Measurements from ENCODE around the gene DNAAF5.

The DNAAF5 gene

GRCh38 chr7:759569-759968, 33.1 kb downstream of the DNAAF5 start:
- Histone ChIP-seq H3K4me1 (ENCODE audit: control insufficient read depth, insufficient read depth, low read length) (no peaks in the 10 kb centered on the region), H3K27ac (ENCODE audit: low read depth, low read length) (no peak overlapping the region), H3K27me3 (ENCODE audit: control insufficient read depth, insufficient read depth, low read length) (no peaks in the 10 kb centered on the region), H3K36me3 (ENCODE audit: control insufficient read depth, insufficient read depth, low read length) (peaks cover 94% of the 10 kb centered on the region), H3K9ac (ENCODE audit: low read length) (no peak overlapping the region), H3K4me3 (ENCODE audit: low read depth, low read length) (no peak overlapping the region), H3K9me3 (ENCODE audit: control insufficient read depth, insufficient read depth, low read depth, low read length) (no peaks in the 10 kb centered on the region)

GRCh38 chr7:760006-760405, 33.5 kb downstream of the DNAAF5 start:
- H3K4me1 ChIP-seq (ENCODE audit: control insufficient read depth, insufficient read depth, low read length), result no peaks in the 10 kb centered on the region
- H3K27ac ChIP-seq (ENCODE audit: low read depth, low read length), result no peak overlapping the region
- H3K36me3 ChIP-seq (ENCODE audit: control insufficient read depth, insufficient read depth, low read length), result peaks cover 94% of the 10 kb centered on the region
- no peaks in the 10 kb centered on the region for H3K27me3 ChIP-seq (ENCODE audit: control insufficient read depth, insufficient read depth, low read length)
- H3K9ac ChIP-seq (ENCODE audit: low read length), result no peak overlapping the region
- no peak overlapping the region for H3K4me3 ChIP-seq (ENCODE audit: low read depth, low read length)
- no peaks in the 10 kb centered on the region for H3K9me3 ChIP-seq (ENCODE audit: control insufficient read depth, insufficient read depth, low read depth, low read length)

- Histone ChIP-seq H3K36me3 (ENCODE audit: control insufficient read depth, insufficient read depth, low read length) (peaks cover 94% of the 10 kb centered on the region), H3K9ac (ENCODE audit: low read length) (no peak overlapping the region), H3K4me3 (ENCODE audit: low read depth, low read length) (no peak overlapping the region), H3K4me1 (ENCODE audit: control insufficient read depth, insufficient read depth, low read length) (no peaks in the 10 kb centered on the region), H3K9me3 (ENCODE audit: control insufficient read depth, insufficient read depth, low read depth, low read length) (no peaks in the 10 kb centered on the region), H3K27ac (ENCODE audit: low read depth, low read length) (no peak overlapping the region), H3K27me3 (ENCODE audit: control insufficient read depth, insufficient read depth, low read length) (no peaks in the 10 kb centered on the region)
Measured at GRCh38 chr7:761101-761500, 34.6 kb downstream of the DNAAF5 start.

DNA sequence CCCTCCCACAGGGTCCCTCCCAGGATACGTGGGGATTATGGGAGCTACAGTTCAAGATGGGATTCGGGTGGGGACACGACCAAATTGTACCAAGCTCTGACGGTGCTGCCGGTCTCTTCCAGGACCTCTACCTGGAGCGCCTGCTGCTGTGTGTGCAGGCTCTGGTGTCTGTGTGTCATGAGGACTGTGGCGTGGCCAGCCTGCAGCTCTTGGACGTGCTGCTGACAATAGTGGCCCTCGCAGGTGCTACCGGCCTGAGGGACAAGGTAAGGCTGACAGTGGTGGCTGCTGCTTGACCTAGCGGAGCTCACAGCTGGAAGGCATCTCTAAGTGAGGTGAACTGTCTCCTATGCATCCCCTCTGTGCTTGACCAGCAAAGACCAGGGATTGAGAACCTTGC, 35.1 kb downstream of the DNAAF5 start:
- Histone ChIP-seq H3K9ac (ENCODE audit: low read length) (no peak overlapping the region), H3K4me1 (ENCODE audit: control insufficient read depth, insufficient read depth, low read length) (no peaks in the 10 kb centered on the region), H3K36me3 (ENCODE audit: control insufficient read depth, insufficient read depth, low read length) (peaks cover 92% of the 10 kb centered on the region), H3K4me3 (ENCODE audit: low read depth, low read length) (no peak overlapping the region), H3K27ac (ENCODE audit: low read depth, low read length) (no peak overlapping the region), H3K9me3 (ENCODE audit: control insufficient read depth, insufficient read depth, low read depth, low read length) (no peaks in the 10 kb centered on the region), H3K27me3 (ENCODE audit: control insufficient read depth, insufficient read depth, low read length) (no peaks in the 10 kb centered on the region)

GRCh38 chr7:762885-763284, 36.4 kb downstream of the DNAAF5 start:
- Histone ChIP-seq H3K4me3 (ENCODE audit: low read depth, low read length) (no peak overlapping the region), H3K36me3 (ENCODE audit: control insufficient read depth, insufficient read depth, low read length) (peaks cover 89% of the 10 kb centered on the region), H3K9me3 (ENCODE audit: control insufficient read depth, insufficient read depth, low read depth, low read length) (no peaks in the 10 kb centered on the region), H3K4me1 (ENCODE audit: control insufficient read depth, insufficient read depth, low read length) (no peaks in the 10 kb centered on the region), H3K27me3 (ENCODE audit: control insufficient read depth, insufficient read depth, low read length) (no peaks in the 10 kb centered on the region), H3K27ac (ENCODE audit: low read depth, low read length) (no peak overlapping the region), H3K9ac (ENCODE audit: low read length) (no peak overlapping the region)

GRCh38 chr7:763762-764161, 37.3 kb downstream of the DNAAF5 start:
- Histone ChIP-seq H3K27ac (ENCODE audit: low read depth, low read length) (no peak overlapping the region), H3K9ac (ENCODE audit: low read length) (no peak overlapping the region), H3K27me3 (ENCODE audit: control insufficient read depth, insufficient read depth, low read length) (no peaks in the 10 kb centered on the region), H3K4me1 (ENCODE audit: control insufficient read depth, insufficient read depth, low read length) (no peaks in the 10 kb centered on the region), H3K9me3 (ENCODE audit: control insufficient read depth, insufficient read depth, low read depth, low read length) (no peaks in the 10 kb centered on the region), H3K36me3 (ENCODE audit: control insufficient read depth, insufficient read depth, low read length) (peaks cover 92% of the 10 kb centered on the region), H3K4me3 (ENCODE audit: low read depth, low read length) (no peak overlapping the region)

GRCh38 chr7:765383-765782, 38.9 kb downstream of the DNAAF5 start:
- Histone ChIP-seq H3K27me3 (ENCODE audit: control insufficient read depth, insufficient read depth, low read length) (no peaks in the 10 kb centered on the region), H3K9me3 (ENCODE audit: control insufficient read depth, insufficient read depth, low read depth, low read length) (no peaks in the 10 kb centered on the region), H3K4me3 (ENCODE audit: low read depth, low read length) (no peak overlapping the region), H3K9ac (ENCODE audit: low read length) (no peak overlapping the region), H3K4me1 (ENCODE audit: control insufficient read depth, insufficient read depth, low read length) (no peaks in the 10 kb centered on the region), H3K36me3 (ENCODE audit: control insufficient read depth, insufficient read depth, low read length) (peaks cover 81% of the 10 kb centered on the region), H3K27ac (ENCODE audit: low read depth, low read length) (no peak overlapping the region)

GRCh38 chr7:767580-767940, 41.1 kb downstream of the DNAAF5 start:
- H3K9me3 ChIP-seq (ENCODE audit: control insufficient read depth, insufficient read depth, low read depth, low read length), result no peaks in the 10 kb centered on the region
- no peaks in the 10 kb centered on the region for H3K27me3 ChIP-seq (ENCODE audit: control insufficient read depth, insufficient read depth, low read length)
- H3K36me3 ChIP-seq (ENCODE audit: control insufficient read depth, insufficient read depth, low read length), result peaks cover 76% of the 10 kb centered on the region
- H3K4me1 ChIP-seq (ENCODE audit: control insufficient read depth, insufficient read depth, low read length), result no peaks in the 10 kb centered on the region
- H3K27ac ChIP-seq (ENCODE audit: low read depth, low read length), result no peak overlapping the region
- H3K9ac ChIP-seq (ENCODE audit: low read length), result no peak overlapping the region
- H3K4me3 ChIP-seq (ENCODE audit: low read depth, low read length), result no peak overlapping the region

DNA sequence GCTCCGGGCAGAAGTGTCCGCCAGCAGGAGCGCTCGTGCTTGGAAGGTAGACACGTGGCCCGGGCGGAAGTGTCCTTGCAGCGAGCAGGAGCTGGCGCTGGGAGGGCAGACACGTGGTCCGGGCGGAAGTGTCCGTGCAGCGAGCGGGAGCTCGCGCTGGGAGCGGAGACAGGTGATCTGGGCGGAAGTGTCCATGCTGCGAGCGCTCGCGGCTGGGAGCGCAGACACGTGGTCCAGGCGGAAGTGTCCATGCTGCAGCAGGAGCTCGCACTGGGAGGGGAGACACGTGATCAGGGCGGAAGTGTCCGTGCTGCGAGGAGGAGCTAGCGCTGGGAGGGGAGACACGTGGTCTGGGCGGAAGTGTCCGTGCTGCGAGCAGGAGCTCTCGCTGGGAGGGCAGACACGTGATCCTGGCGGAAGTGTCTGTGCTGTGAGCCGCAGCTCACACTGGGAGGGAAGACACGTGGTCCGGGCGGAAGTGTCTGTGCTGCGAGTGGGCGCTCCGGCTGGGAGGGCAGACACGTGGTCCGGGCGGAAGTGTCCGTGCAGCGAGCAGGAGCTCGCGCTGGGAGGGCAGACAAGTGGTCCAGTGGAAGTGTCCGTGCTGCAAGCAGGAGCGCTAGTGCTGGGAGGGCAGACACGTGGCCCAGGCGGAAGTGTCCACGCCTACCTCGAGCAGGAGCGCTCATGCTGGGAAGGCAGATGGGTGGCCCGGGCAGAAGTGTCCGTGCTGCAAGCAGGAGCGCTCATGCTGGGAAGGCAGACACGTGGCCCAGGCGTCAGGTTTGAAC, 41.6 kb downstream of the DNAAF5 start:
- peaks cover 73% of the 10 kb centered on the region for H3K36me3 ChIP-seq (ENCODE audit: control insufficient read depth, insufficient read depth, low read length)

GRCh38 chr7:768881-769504, 42.5 kb downstream of the DNAAF5 start:
- H3K27me3 ChIP-seq (ENCODE audit: control insufficient read depth, insufficient read depth, low read length), result no peaks in the 10 kb centered on the region
- no peaks in the 10 kb centered on the region for H3K9me3 ChIP-seq (ENCODE audit: control insufficient read depth, insufficient read depth, low read depth, low read length)
- H3K4me1 ChIP-seq (ENCODE audit: control insufficient read depth, insufficient read depth, low read length), result no peaks in the 10 kb centered on the region
- no peak overlapping the region for H3K9ac ChIP-seq (ENCODE audit: low read length)
- H3K4me3 ChIP-seq (ENCODE audit: low read depth, low read length), result no peak overlapping the region
- no peak overlapping the region for H3K27ac ChIP-seq (ENCODE audit: low read depth, low read length)
- peaks cover 66% of the 10 kb centered on the region for H3K36me3 ChIP-seq (ENCODE audit: control insufficient read depth, insufficient read depth, low read length)

More for the DNA sequence above, 41.6 kb downstream of the DNAAF5 start:
- no peaks in the 10 kb centered on the region for H3K9me3 ChIP-seq (ENCODE audit: control insufficient read depth, insufficient read depth, low read depth, low read length)
- no peak overlapping the region for H3K27ac ChIP-seq (ENCODE audit: low read depth, low read length)
- H3K4me1 ChIP-seq (ENCODE audit: control insufficient read depth, insufficient read depth, low read length), result no peaks in the 10 kb centered on the region
- no peak overlapping the region for H3K4me3 ChIP-seq (ENCODE audit: low read depth, low read length)
- H3K9ac ChIP-seq (ENCODE audit: low read length), result no peak overlapping the region
- H3K27me3 ChIP-seq (ENCODE audit: control insufficient read depth, insufficient read depth, low read length), result no peaks in the 10 kb centered on the region

DNA sequence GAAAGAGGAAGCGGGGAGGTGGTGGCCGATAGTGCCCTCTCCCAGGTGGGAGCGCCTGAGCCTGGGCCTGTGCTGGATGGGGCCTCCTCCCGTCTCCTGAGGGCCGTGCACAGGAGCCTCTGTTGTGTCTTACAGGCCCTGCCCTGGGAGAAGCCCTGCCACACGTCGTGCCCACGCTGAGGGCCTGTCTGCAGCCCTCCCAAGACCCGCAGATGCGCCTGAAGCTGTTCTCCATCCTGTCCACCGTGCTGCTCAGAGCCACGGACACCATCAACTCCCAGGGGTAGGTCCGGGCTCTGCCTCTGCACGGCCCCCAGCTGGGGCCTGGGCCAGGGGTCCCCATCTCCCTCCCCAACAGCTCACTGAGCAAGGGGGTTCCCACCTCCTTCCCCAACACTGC, 43.8 kb downstream of the DNAAF5 start:
- H3K4me1 ChIP-seq (ENCODE audit: control insufficient read depth, insufficient read depth, low read length), result no peaks in the 10 kb centered on the region
- H3K36me3 ChIP-seq (ENCODE audit: control insufficient read depth, insufficient read depth, low read length), result peaks cover 59% of the 10 kb centered on the region
- no peaks in the 10 kb centered on the region for H3K9me3 ChIP-seq (ENCODE audit: control insufficient read depth, insufficient read depth, low read depth, low read length)
- H3K27ac ChIP-seq (ENCODE audit: low read depth, low read length), result no peak overlapping the region
- no peak overlapping the region for H3K4me3 ChIP-seq (ENCODE audit: low read depth, low read length)
- H3K27me3 ChIP-seq (ENCODE audit: control insufficient read depth, insufficient read depth, low read length), result no peaks in the 10 kb centered on the region
- no peak overlapping the region for H3K9ac ChIP-seq (ENCODE audit: low read length)
